ENCODE data around the gene PHLDB1.

The PHLDB1 gene

GRCh38 chr11:118614511-118614910, 7.1 kb downstream of the PHLDB1 start:
- no peak overlapping the region for H3K4me3 ChIP-seq (ENCODE audit: low read depth, low read length)
- no peak for DNase-seq (ENCODE audit: low read depth)
- TF ChIP-seq CTCF (IDR thresholded peaks at IDR 0.05; ENCODE audit: control insufficient read depth, extremely low read depth, insufficient read depth), result no peak

- DNase-seq (ENCODE audit: low read depth), result no peak
- H3K4me3 ChIP-seq (ENCODE audit: low read depth, low read length), result no peak overlapping the region
- TF ChIP-seq CTCF (IDR thresholded peaks at IDR 0.05; ENCODE audit: control insufficient read depth, extremely low read depth, insufficient read depth), result no peak
These were observed 8.0 kb downstream of the PHLDB1 start for GRCh38 chr11:118615282-118615975.

GRCh38 chr11:118615976-118616371, 8.6 kb downstream of the PHLDB1 start:
- H3K4me3 ChIP-seq (ENCODE audit: low read depth, low read length), result no peak overlapping the region
- no peak for DNase-seq (ENCODE audit: low read depth)
- no peak for TF ChIP-seq CTCF (IDR thresholded peaks at IDR 0.05; ENCODE audit: control insufficient read depth, extremely low read depth, insufficient read depth)

GRCh38 chr11:118618115-118618990, 10.9 kb downstream of the PHLDB1 start:
- no peak for DNase-seq (ENCODE audit: low read depth)
- TF ChIP-seq CTCF (IDR thresholded peaks at IDR 0.05; ENCODE audit: control insufficient read depth, extremely low read depth, insufficient read depth), result no peak
- H3K4me3 ChIP-seq (ENCODE audit: low read depth, low read length), result no peak overlapping the region

- DNase-seq (ENCODE audit: low read depth), result no peak
- no peak overlapping the region for H3K4me3 ChIP-seq (ENCODE audit: low read depth, low read length)
- no peak for TF ChIP-seq CTCF (IDR thresholded peaks at IDR 0.05; ENCODE audit: control insufficient read depth, extremely low read depth, insufficient read depth)
These were observed 11.6 kb downstream of the PHLDB1 start for GRCh38 chr11:118618991-118619375.

- no peak for DNase-seq (ENCODE audit: low read depth)
- no peak overlapping the region for H3K4me3 ChIP-seq (ENCODE audit: low read depth, low read length)
- no peak for TF ChIP-seq CTCF (IDR thresholded peaks at IDR 0.05; ENCODE audit: control insufficient read depth, extremely low read depth, insufficient read depth)
These were observed 12.2 kb downstream of the PHLDB1 start for GRCh38 chr11:118619444-118620197.

Measured in LNCaP clone FGC (cell line).